Hippocampal formation (tissue), 2 donors: ENCODE data around the gene POPDC2.
A peak's percentile ranks its signal among the peaks of the same experiment; 100 is the strongest.

ENCODE experiments used
- DNase-seq, 2 donors: peaks; one replicate each; lab custom pipeline; 2025; lab: John Stamatoyannopoulos, UW

POPDC2 gene

GRCh38 chr3:119669906-119670570 lies 9.6 kb upstream of the POPDC2 start:
- no peak for DNase-seq

DNA sequence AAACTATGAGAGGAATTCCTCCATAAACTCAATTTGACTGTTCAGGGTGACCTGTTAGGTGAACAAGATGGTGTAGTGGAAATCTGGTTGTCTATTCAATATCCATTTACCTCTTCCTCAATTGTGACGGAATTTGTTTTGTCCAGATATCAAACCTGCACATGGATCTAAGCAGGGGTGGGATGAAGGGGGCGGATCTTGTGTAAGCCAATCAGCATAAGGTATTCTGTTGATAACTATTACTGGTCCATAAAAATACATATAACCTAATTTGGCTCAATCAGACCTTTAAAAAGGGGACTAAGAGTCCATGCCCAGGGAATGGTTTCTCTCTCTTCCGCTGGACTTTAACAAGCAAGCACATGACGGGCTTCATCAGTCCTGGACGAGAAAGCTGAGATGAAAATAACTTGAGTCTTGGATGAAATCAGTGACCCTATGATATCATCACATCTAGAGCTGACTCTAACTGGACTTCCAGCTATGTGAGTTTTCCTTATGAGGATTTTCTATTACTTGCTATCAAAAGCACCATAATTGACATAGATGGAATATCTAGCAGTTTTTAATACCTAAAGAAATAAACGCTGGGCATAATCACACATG lies 5.7 kb upstream of the POPDC2 start:
- DNase-seq: no peak

DNA sequence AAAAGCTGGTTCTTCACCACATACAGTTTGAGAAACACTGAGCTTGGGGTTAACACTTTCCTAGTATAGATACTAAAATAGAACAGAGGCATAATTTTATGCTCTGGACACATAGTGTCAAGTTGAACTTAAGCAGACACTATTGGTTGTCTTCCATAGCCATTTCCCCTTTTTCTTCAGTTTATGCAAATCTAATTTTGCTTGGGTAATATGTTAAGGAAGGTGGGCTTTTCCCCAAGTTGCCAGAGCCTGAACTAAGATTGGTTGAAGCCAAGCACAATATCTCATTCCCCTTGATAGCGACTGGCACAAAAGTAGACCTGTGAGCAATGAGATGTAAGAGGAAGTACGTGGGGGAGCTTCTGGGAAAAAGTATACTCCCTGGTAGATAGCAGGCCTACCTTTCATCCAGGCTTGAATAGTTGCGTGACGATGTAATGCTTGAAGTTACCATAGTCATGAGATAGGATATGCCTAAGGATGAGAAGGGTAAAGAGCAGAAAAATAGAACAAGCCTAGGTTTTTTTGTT lies 4.5 kb upstream of the POPDC2 start:
- no peak for DNase-seq

GRCh38 chr3:119664370-119664769 lies 4.0 kb upstream of the POPDC2 start:
- no peak for DNase-seq

GRCh38 chr3:119663885-119664284 lies 3.5 kb upstream of the POPDC2 start:
- no peak for DNase-seq

- DNase-seq: no peak
Observed at GRCh38 chr3:119662604-119663373, 2.4 kb upstream of the POPDC2 start.

DNA sequence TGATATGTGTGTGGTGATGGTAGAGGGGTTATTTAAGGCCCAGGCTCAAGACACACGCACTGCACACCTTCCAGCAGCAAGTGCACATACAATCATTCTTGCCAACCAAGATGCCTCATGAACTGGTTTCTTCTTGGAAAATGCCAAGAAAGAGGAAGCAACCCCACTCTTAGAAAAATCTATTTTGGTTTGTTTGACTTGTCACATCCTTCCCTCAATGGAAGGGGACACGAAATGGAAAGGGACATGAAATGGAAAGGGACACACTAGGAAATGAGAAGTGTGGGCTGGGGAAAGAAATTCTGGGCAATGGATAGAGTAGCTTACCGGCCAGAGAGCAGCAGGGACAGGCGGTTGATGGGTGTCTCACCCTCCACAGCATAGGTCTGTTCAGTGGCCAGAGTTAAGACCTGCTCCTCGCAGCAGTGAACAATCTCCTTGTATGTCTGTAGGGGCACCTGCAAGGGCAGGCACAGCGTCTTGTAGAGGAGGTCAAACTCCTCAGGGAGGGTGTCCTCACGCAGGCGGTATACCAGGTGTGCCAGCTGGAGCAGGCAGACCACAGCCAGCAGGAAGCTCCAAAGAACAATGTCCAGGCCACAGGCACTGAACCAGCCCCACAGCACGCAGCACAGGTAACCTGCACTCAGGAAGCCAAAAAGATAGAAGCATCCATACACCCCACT lies 640 bp downstream of the POPDC2 start:
- no peak for DNase-seq

DNA sequence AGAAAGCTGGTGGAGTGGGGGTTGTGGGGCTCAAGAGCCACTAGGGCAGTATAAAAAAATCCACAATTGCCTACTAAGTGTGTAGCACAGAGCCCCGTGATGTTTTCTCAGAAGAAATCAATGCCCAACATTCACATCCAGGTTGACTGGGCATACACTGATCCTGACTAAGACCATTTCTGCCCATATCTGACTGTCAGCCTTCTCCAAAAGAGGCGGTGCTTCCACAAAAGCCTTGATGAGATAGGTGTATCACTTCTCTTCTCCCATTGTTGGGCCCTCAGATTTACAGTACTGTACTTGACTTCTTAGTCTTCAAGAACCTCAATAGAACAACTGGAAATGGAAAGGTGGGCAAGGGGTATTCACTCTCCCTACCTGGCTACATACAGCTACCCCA lies 1.4 kb downstream of the POPDC2 start:
- no peak for DNase-seq

- DNase-seq: peak in 1 of 2 donors; percentile 7
Observed at GRCh38 chr3:119657887-119658702, 2.3 kb downstream of the POPDC2 start.

GRCh38 chr3:119653876-119654275 lies 6.5 kb downstream of the POPDC2 start:
- DNase-seq: no peak

- no peak for DNase-seq
Observed at GRCh38 chr3:119652306-119653033, 7.9 kb downstream of the POPDC2 start.

GRCh38 chr3:119649761-119650160 lies 10.6 kb downstream of the POPDC2 start:
- DNase-seq: no peak

GRCh38 chr3:119647843-119648575 lies 12.4 kb downstream of the POPDC2 start:
- no peak for DNase-seq

DNA sequence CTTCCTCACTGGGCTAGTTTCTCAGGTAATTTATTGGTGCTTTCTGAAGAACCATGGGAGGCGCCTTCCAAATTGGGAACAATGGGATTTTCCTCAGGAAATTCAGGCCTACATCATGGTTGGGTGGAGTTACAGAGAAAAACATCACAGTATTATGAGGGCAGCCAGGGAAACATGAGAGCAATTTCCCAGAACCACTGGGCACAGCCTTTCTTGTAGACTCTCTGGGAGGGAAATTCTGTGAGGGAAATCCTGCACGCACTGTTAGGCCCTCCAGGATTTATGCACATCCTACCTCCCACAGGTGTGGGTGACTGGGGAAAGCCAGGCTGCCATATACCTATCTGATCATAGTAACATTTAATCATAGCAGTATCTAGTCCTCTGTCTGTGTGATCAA lies 13.2 kb downstream of the POPDC2 start:
- DNase-seq: no peak

GRCh38 chr3:119645813-119646212 lies 14.6 kb downstream of the POPDC2 start:
- no peak for DNase-seq

GRCh38 chr3:119644481-119644880 lies 15.9 kb downstream of the POPDC2 start:
- no peak for DNase-seq

DNA sequence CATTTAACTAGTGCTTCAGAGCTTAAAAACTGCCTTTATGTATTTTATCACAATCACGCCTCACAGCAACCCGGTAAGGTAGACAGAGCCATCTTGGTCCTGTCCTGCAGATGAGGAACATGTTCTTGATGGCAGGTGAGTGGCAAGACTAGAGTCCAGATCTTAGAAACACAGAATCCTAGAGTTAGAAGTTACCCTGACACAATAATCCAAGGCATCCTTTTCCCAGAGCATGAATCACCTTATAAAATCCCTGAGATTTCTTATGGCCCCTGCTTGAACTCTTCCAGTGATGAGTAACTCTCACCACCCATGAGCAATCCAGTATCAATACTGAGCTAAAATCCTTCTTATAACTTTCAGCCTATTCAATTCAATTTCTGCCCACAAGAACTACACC lies 16.9 kb downstream of the POPDC2 start:
- DNase-seq: no peak

DNA sequence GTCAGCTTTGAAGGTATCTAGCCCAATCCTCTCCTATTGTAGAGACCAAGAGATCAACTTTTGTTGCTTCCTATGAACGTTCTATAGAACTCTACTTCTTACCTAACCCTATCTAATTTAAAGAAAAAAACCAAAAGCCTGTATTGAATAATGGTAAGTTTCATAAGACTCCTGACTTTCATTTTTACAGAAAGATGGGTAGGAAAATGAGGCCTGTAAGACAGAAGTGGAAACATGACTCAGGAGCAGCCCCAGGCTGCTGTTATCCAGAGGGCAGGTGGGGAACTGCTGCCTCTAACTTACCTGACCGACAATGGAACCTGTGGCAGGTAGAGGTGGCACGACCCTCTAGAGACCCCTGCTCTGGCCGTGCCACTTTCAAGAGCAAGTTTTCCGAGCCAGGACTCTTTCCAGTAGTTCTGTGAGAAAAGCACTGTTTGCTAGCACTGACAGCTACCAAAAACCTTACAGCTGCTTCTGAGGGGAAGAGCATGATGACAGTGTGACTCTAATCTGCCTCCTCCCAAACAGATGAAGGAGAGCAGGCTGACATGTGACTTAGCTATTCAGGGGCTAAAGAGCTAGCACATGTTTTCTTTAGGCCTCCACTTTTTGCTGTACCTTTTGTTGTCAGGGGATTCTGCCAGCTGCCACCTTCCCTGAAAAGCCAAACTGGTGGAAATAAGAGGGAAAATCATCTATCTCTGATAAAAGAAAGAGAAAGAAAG lies 17.5 kb downstream of the POPDC2 start:
- no peak for DNase-seq

DNA sequence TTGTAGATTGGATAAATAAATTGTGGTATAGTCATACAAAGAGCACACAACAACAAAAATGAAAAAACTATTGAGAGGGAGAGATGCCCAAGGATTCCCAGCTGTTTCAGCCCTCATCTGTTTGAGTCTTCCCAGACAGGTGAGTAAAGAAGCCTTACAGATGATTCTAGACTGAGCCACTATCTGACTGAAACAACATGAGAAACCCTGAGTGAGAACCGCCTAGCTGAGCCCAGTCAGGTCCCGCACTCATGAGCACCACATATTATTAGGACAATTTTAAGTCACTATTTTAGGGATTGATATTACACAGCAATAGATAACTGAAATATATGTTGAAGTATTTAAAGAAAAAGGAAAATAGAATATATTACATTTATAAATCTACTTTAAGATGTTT lies 19.0 kb downstream of the POPDC2 start:
- no peak for DNase-seq
